Endothelial cell of umbilical vein (primary cell): ENCODE data around the gene FTO. TPM values are rescaled to one million over a fixed set of nuclear protein-coding genes. Genes with fewer than 3 reads are reported as not detected.

Experiments
- BruUV-seq: library from RNA; stranded (reverse); fragments of 400-500 nt; replicated peaks from 2 replicates; lab custom pipeline; 2021; lab: Mats Ljungman, UMichigan
- CTCF ChIA-PET: fragments of 300-600, 350-600 bp; sonication (Branson Sonifier 250); formaldehyde crosslinking; loops from one replicate; lab custom pipeline; 2021; ENCODE audit warnings: antibody characterized with exemption, inconsistent platforms; lab: Charles Lee
- POLR2A ChIA-PET: fragments of 300-600, 350-600 bp; sonication (Branson Sonifier 250); formaldehyde crosslinking; loops from one replicate; lab custom pipeline; 2021; ENCODE audit warnings: antibody characterized with exemption, inconsistent platforms; lab: Charles Lee
- DNase-seq: peaks from one replicate; pipeline ENCODE4 v3.0.0-alpha.2; 2011; ENCODE audit warnings: low read depth, low spot score
- FAIRE-seq: peaks from 2 replicates; lab custom pipeline; 2011; peaks lifted over from hg19 to GRCh38; lab: Jason Lieb, UNC
- H2AFZ ChIP-seq: 2 replicates; pipeline ENCODE4 v1.6.0; 2012; ENCODE audit warnings: low read depth, low read length, control low read depth, inconsistent platforms
- H3K27ac ChIP-seq: 2 replicates; pipeline ENCODE4 v1.5.1; 2011; ENCODE audit warnings: low read depth, mild to moderate bottlenecking, control low read depth, low read length, moderate library complexity; ENCODE audit not compliant: insufficient read depth
- H3K27me3 ChIP-seq, 2 experiments: 2 replicates each; pipeline versions ENCODE4 v1.6.0 to v1.6.1; 2011; ENCODE audit warnings: low read length in 2 of 2, mixed read lengths in 1 of 2; ENCODE audit not compliant: control insufficient read depth in 2 of 2, insufficient read depth in 2 of 2
- H3K36me3 ChIP-seq, 2 experiments: 2 replicates in 1 of 2; 3 replicates in 1 of 2; pipeline ENCODE4 v1.5.1; 2011; ENCODE audit warnings: low read length in 2 of 2, mild to moderate bottlenecking in 1 of 2, moderate library complexity in 1 of 2; ENCODE audit not compliant: control insufficient read depth in 2 of 2, insufficient read depth in 2 of 2; ENCODE audit errors: extremely low read depth in 1 of 2
- H3K4me1 ChIP-seq: 3 replicates; pipeline ENCODE4 v1.5.1; 2011; ENCODE audit warnings: mild to moderate bottlenecking, low read length; ENCODE audit not compliant: control insufficient read depth, insufficient read depth; ENCODE audit errors: extremely low read depth
- H3K4me2 ChIP-seq: 2 replicates; pipeline ENCODE4 v1.6.1; 2011; ENCODE audit warnings: low read length, control low read depth, mixed read lengths; ENCODE audit not compliant: insufficient read depth
- H3K4me3 ChIP-seq, 3 experiments: fragments of 200-600 bp in 1 of 3; sonication (generic), shearing (Covaris generic) in 1 of 3; replicated peaks in 1 of 3; 2 replicates each; pipeline ENCODE4 v1.5.1; 2011 to 2016; ENCODE audit warnings: control low read depth in 3 of 3, low read length in 3 of 3, mild to moderate bottlenecking in 2 of 3, inconsistent platforms in 1 of 3, low read depth in 1 of 3, moderate library complexity in 1 of 3; ENCODE audit not compliant: insufficient read depth in 1 of 3
- H3K79me2 ChIP-seq: 2 replicates; pipeline ENCODE4 v1.6.0; 2012; ENCODE audit warnings: low read length, inconsistent platforms; ENCODE audit not compliant: control insufficient read depth, insufficient read depth
- H3K9ac ChIP-seq: replicated peaks from 2 replicates; pipeline ENCODE3; 2011; ENCODE audit warnings: low read length, control low read depth; ENCODE audit not compliant: insufficient read depth; ENCODE audit errors: extremely low read depth
- H3K9me1 ChIP-seq: replicated peaks from 3 replicates; pipeline ENCODE4 v1.6.0; 2011; ENCODE audit warnings: mild to moderate bottlenecking, low read length; ENCODE audit not compliant: control insufficient read depth, insufficient read depth; ENCODE audit errors: extremely low read depth
- H3K9me3 ChIP-seq: replicated peaks from 2 replicates; pipeline ENCODE4 v1.5.1; 2012; ENCODE audit warnings: low read length, inconsistent platforms; ENCODE audit not compliant: control insufficient read depth, insufficient read depth
- H4K20me1 ChIP-seq: replicated peaks from 2 replicates; pipeline ENCODE3; 2011; ENCODE audit warnings: mild to moderate bottlenecking, low read length; ENCODE audit not compliant: control insufficient read depth, insufficient read depth; ENCODE audit errors: extremely low read depth
- CTCF ChIP-seq, 2 donors: IDR thresholded peaks; 1 replicate in 1 of 2; 2 replicates in 1 of 2; pipeline ENCODE4 v1.5.1; 2011; ENCODE audit warnings: low read length in 2 of 2, mild to moderate bottlenecking in 2 of 2, moderate library complexity in 2 of 2, control low read depth in 1 of 2, inconsistent platforms in 1 of 2, low read depth in 1 of 2; ENCODE audit not compliant: insufficient read depth in 1 of 2; ENCODE audit errors: extremely low read depth in 1 of 2
- EZH2 ChIP-seq: IDR thresholded peaks from 2 replicates; pipeline ENCODE4 v1.6.1; 2012; ENCODE audit warnings: borderline replicate concordance, low read depth, mild to moderate bottlenecking, moderate library complexity, low read length, inconsistent platforms; ENCODE audit not compliant: severe bottlenecking
- FOS ChIP-seq: IDR thresholded peaks from 2 replicates; pipeline ENCODE4 v1.6.1; 2011; ENCODE audit warnings: mild to moderate bottlenecking, low read length, moderate library complexity, borderline replicate concordance; ENCODE audit not compliant: insufficient read depth
- GATA2 ChIP-seq: IDR thresholded peaks from 2 replicates; pipeline ENCODE4 v1.7.0; 2011; ENCODE audit warnings: low read depth, mild to moderate bottlenecking, moderate library complexity, mixed read lengths, low read length; ENCODE audit not compliant: insufficient read length, insufficient read depth
- JUN ChIP-seq: IDR thresholded peaks from 2 replicates; pipeline ENCODE4 v1.6.1; 2011; ENCODE audit warnings: borderline replicate concordance, low read depth; ENCODE audit not compliant: insufficient read length, insufficient read depth
- MAX ChIP-seq: IDR thresholded peaks from 2 replicates; pipeline ENCODE4 v1.6.1; 2011; ENCODE audit not compliant: insufficient read depth, insufficient read length
- MYC ChIP-seq: IDR thresholded peaks from one replicate; pipeline ENCODE4 v1.6.1; 2011; ENCODE audit warnings: mild to moderate bottlenecking, low read depth, low read length
- POLR2A ChIP-seq: IDR thresholded peaks from 2 replicates; pipeline ENCODE4 v1.6.1; 2012; ENCODE audit warnings: low read depth, mild to moderate bottlenecking, control low read depth, low read length
- POLR2AphosphoS5 ChIP-seq: IDR thresholded peaks from 2 replicates; pipeline ENCODE4 v1.6.1; 2012; ENCODE audit warnings: low read depth, mild to moderate bottlenecking, control low read depth, low read length, moderate library complexity; ENCODE audit not compliant: insufficient read depth
- dilution Hi-C: fragments of 300-500 bp; cut with MboI; formaldehyde crosslinking; loops from one replicate; pipeline ENCODE4 v1.15.0; 2019; ENCODE audit warnings: low sequenced_read_pairs; ENCODE audit not compliant: extremely low pct_ligation_motif_present
- intact Hi-C: fragments of 100-400 bp; cut with micrococcal nuclease; formaldehyde crosslinking; loops from one replicate; pipeline ENCODE4 v1.10.0; 2022
- polyA plus RNA-seq, 4 experiments: library from polyadenylated mRNA; depleted of rRNA in 3 of 4; stranded (reverse) in 3 of 4; unstranded in 1 of 4; fragments of >200 nt; gene quantifications; 2 replicates each; pipeline versions ENCODE4 v1.2.1 to v1.2.3, GENCODE V29; 2011 to 2012; ENCODE audit warnings: missing spikeins in 1 of 4
- total RNA-seq: library from RNA; stranded (reverse); gene quantifications from 2 replicates; pipeline ENCODE4 v1.2.3, GENCODE V29; 2021

Gene FTO
- total and polyA plus RNA-seq, 2 donors (not counting 3 experiments of a cell fraction or from before 2014, with no cell fraction given): 48.6 to 87.1 TPM

GRCh38 chr16:54125751-54126655 lies 422.0 kb downstream of the FTO start:
- Histone ChIP-seq H3K79me2 (no peaks in the 10 kb centered on the region), H3K4me3 (no peak overlapping the region), H4K20me1 (no peaks in the 10 kb centered on the region), H3K36me3 (no peaks in the 10 kb centered on the region), H3K27ac (no peak overlapping the region), H3K9me1 (no peaks in the 10 kb centered on the region), H3K9me3 (no peaks in the 10 kb centered on the region), H3K27me3 (peaks cover 0 to 2% of the 10 kb centered on the region in 2 experiments), H3K4me1 (no peaks in the 10 kb centered on the region), H3K4me2 (no peak overlapping the region), H2AFZ (no peak overlapping the region), H3K9ac (no peak overlapping the region)
- intact Hi-C loops (no loop called here), dilution Hi-C loops (no loop called here)
- DNase-seq (no peak), FAIRE-seq (no peak)
- CTCF ChIA-PET: interaction anchor here (1.0 kb wide), 1 partner anchor 10 kb away, joined by 3 read pairs; no protein-coding TSS in a partner anchor
- no peak for TF ChIP-seq MAX
- no peak for TF ChIP-seq FOS
- no peak for TF ChIP-seq EZH2
- BruUV-seq: no TSS peak
- POLR2A ChIA-PET: no interaction called here

GRCh38 chr16:54126907-54127306 lies 423.0 kb downstream of the FTO start:
- Histone ChIP-seq H3K9me3 (no peaks in the 10 kb centered on the region), H2AFZ (no peak overlapping the region), H3K27ac (no peak overlapping the region), H3K36me3 (no peaks in the 10 kb centered on the region), H3K4me3 (no peak overlapping the region), H4K20me1 (no peaks in the 10 kb centered on the region), H3K9me1 (no peaks in the 10 kb centered on the region), H3K9ac (no peak overlapping the region), H3K4me1 (no peaks in the 10 kb centered on the region), H3K79me2 (no peaks in the 10 kb centered on the region), H3K4me2 (no peak overlapping the region), H3K27me3 (peaks cover 0 to 2% of the 10 kb centered on the region in 2 experiments)
- FAIRE-seq: no peak
- dilution Hi-C loops: no loop called here
- intact Hi-C loops: no loop called here
- DNase-seq: no peak
- no TSS peak for BruUV-seq
- CTCF ChIA-PET: interaction anchor here (1.0 kb wide), 1 partner anchor 11 kb away, joined by 3 read pairs; no protein-coding TSS in a partner anchor
- no peak for TF ChIP-seq POLR2AphosphoS5
- no peak for TF ChIP-seq FOS
- TF ChIP-seq MAX: no peak
- TF ChIP-seq MYC: no peak
- no peak for TF ChIP-seq GATA2
- no peak for TF ChIP-seq EZH2
- TF ChIP-seq POLR2A: no peak
- TF ChIP-seq JUN: no peak
- no peak for TF ChIP-seq CTCF (IDR thresholded peaks at IDR 0.05; ENCODE audit: extremely low read depth in 1 of 2, insufficient read depth in 1 of 2, low read depth in 1 of 2, low read length in 2 of 2)
- POLR2A ChIA-PET: no interaction called here
